ENCODE measurements around the gene EIF4G3. TPM values are rescaled to one million over a fixed set of nuclear protein-coding genes. Genes with fewer than 3 reads are reported as not detected.
"Not testable (repeated sequence)": the region's sequence is repeated elsewhere in the genome, so short reads cannot be mapped to it uniquely, and the experiment has no call there.

Gene EIF4G3
- total RNA-seq: 10 to 100 TPM; 34.9 to 35.8 TPM

GRCh38 chr1:21176586-21177555 lies at the start of gene EIF4G3:
TSS of gene EIF4G3 (minus strand) at chr1:21176897. CDS start at chr1:21002742, 174,155 bp downstream.
- peak; percentile 97 for ATAC-seq (ENCODE audit: low read depth)
- H3K36me3 Mint-ChIP-seq: peaks cover 11% of the 10 kb centered on the region
- peaks cover 21% of the 10 kb centered on the region for H3K4me1 Mint-ChIP-seq

GRCh38 chr1:21225065-21225464 lies 48.4 kb upstream of the EIF4G3 start:
- Mint-ChIP-seq H3K27ac (no peak overlapping the region), H3K9me3 (no peaks in the 10 kb centered on the region), H3K36me3 (peaks cover 23% of the 10 kb centered on the region), H3K4me3 (no peak overlapping the region), H3K4me1 (no peaks in the 10 kb centered on the region), H3K27me3 (no peaks in the 10 kb centered on the region)
- POLR2A ChIA-PET: no interaction called here
- ATAC-seq (ENCODE audit: low read depth) (no peak), DNase-seq (no peak)

More at GRCh38 chr1:21176586-21177555, at the start of gene EIF4G3:
- DNase-seq: peak; percentile 99
- H3K4me3 Mint-ChIP-seq: peak within 1 kb of the TSS; percentile 91
- H3K9me3 Mint-ChIP-seq: no peaks in the 10 kb centered on the region
- peak within 1 kb of the TSS; percentile 89 for H3K27ac Mint-ChIP-seq
- H3K27me3 Mint-ChIP-seq: peaks cover 7% of the 10 kb centered on the region
- POLR2A ChIA-PET: interaction anchor here (2.2 kb wide), 1 partner anchor 390 kb away, joined by 9 read pairs; the partner anchor contains the start of gene HP1BP3

- POLR2A ChIA-PET: no interaction called here
- H3K36me3 Mint-ChIP-seq: peaks cover 19% of the 10 kb centered on the region
- no peak for ATAC-seq (ENCODE audit: low read depth)
- no peaks in the 10 kb centered on the region for H3K4me1 Mint-ChIP-seq
- no peak overlapping the region for H3K27ac Mint-ChIP-seq
- no peaks in the 10 kb centered on the region for H3K27me3 Mint-ChIP-seq
- no peak overlapping the region for H3K4me3 Mint-ChIP-seq
- no peaks in the 10 kb centered on the region for H3K9me3 Mint-ChIP-seq
- no peak for DNase-seq
These were observed 44.1 kb upstream of the EIF4G3 start for GRCh38 chr1:21220815-21221214.

- H3K36me3 Mint-ChIP-seq: peaks cover 14% of the 10 kb centered on the region
- no peak overlapping the region for H3K27ac Mint-ChIP-seq
- POLR2A ChIA-PET: no interaction called here
- no peaks in the 10 kb centered on the region for H3K27me3 Mint-ChIP-seq
- ATAC-seq (ENCODE audit: low read depth): no peak
- no peak for DNase-seq
- no peak overlapping the region for H3K4me3 Mint-ChIP-seq
- H3K9me3 Mint-ChIP-seq: no peaks in the 10 kb centered on the region
- no peaks in the 10 kb centered on the region for H3K4me1 Mint-ChIP-seq
These were observed 43.0 kb upstream of the EIF4G3 start for GRCh38 chr1:21219674-21220073.

GRCh38 chr1:21217812-21218596 lies 41.3 kb upstream of the EIF4G3 start:
- POLR2A ChIA-PET: no interaction called here
- Mint-ChIP-seq H3K9me3 (no peaks in the 10 kb centered on the region), H3K36me3 (peaks cover 7% of the 10 kb centered on the region), H3K27ac (no peak overlapping the region), H3K4me3 (no peak overlapping the region), H3K4me1 (no peaks in the 10 kb centered on the region), H3K27me3 (no peaks in the 10 kb centered on the region)
- DNase-seq (peak; percentile 65), ATAC-seq (ENCODE audit: low read depth) (peak; percentile 16)

- POLR2A ChIA-PET: no interaction called here
- Mint-ChIP-seq H3K27ac (no peak overlapping the region), H3K27me3 (no peaks in the 10 kb centered on the region)
These were observed 40.4 kb upstream of the EIF4G3 start for GRCh38 chr1:21216835-21217811.

GRCh38 chr1:21212126-21212525 lies 35.4 kb upstream of the EIF4G3 start:
- no peaks in the 10 kb centered on the region for H3K4me1 Mint-ChIP-seq
- POLR2A ChIA-PET: no interaction called here
- H3K27ac Mint-ChIP-seq: no peak overlapping the region
- ATAC-seq (ENCODE audit: low read depth): no peak
- H3K27me3 Mint-ChIP-seq: peaks cover 2% of the 10 kb centered on the region
- H3K9me3 Mint-ChIP-seq: no peaks in the 10 kb centered on the region
- no peaks in the 10 kb centered on the region for H3K36me3 Mint-ChIP-seq
- DNase-seq: no peak
- no peak overlapping the region for H3K4me3 Mint-ChIP-seq

More at GRCh38 chr1:21216835-21217811, 40.4 kb upstream of the EIF4G3 start:
- H3K9me3 Mint-ChIP-seq: no peaks in the 10 kb centered on the region
- H3K4me3 Mint-ChIP-seq: no peak overlapping the region
- DNase-seq: peak; percentile 70
- H3K4me1 Mint-ChIP-seq: no peaks in the 10 kb centered on the region
- ATAC-seq (ENCODE audit: low read depth): peak; percentile 44
- H3K36me3 Mint-ChIP-seq: peaks cover 6% of the 10 kb centered on the region

GRCh38 chr1:21208137-21208700 lies 31.5 kb upstream of the EIF4G3 start:
- H3K36me3 Mint-ChIP-seq; POLR2A ChIA-PET; DNase-seq; H3K4me1 Mint-ChIP-seq; ATAC-seq (ENCODE audit: low read depth); H3K27me3 Mint-ChIP-seq; H3K27ac Mint-ChIP-seq; H3K4me3 Mint-ChIP-seq; H3K9me3 Mint-ChIP-seq: not testable (repeated sequence)

GRCh38 chr1:21206117-21206516 lies 29.4 kb upstream of the EIF4G3 start:
- DNase-seq (no peak), ATAC-seq (ENCODE audit: low read depth) (no peak)
- H3K9me3 Mint-ChIP-seq: no peaks in the 10 kb centered on the region
- H3K4me3 Mint-ChIP-seq: no peak overlapping the region
- H3K36me3 Mint-ChIP-seq: no peaks in the 10 kb centered on the region
- POLR2A ChIA-PET: no interaction called here
- no peaks in the 10 kb centered on the region for H3K4me1 Mint-ChIP-seq
- H3K27me3 Mint-ChIP-seq: peaks cover 2% of the 10 kb centered on the region
- no peak overlapping the region for H3K27ac Mint-ChIP-seq

- DNase-seq: no peak
- H3K4me1 Mint-ChIP-seq: no peaks in the 10 kb centered on the region
- H3K27ac Mint-ChIP-seq: no peak overlapping the region
- H3K4me3 Mint-ChIP-seq: no peak overlapping the region
- POLR2A ChIA-PET: interaction anchor here (0.6 kb wide), 1 partner anchor 18 kb away, joined by 4 read pairs; no protein-coding TSS in a partner anchor
- no peaks in the 10 kb centered on the region for H3K36me3 Mint-ChIP-seq
- H3K9me3 Mint-ChIP-seq: no peaks in the 10 kb centered on the region
- ATAC-seq (ENCODE audit: low read depth): no peak
- peaks cover 2% of the 10 kb centered on the region for H3K27me3 Mint-ChIP-seq
These were observed 28.7 kb upstream of the EIF4G3 start for GRCh38 chr1:21205416-21205815.

- Mint-ChIP-seq H3K27ac (no peak overlapping the region), H3K9me3 (no peaks in the 10 kb centered on the region), H3K36me3 (no peaks in the 10 kb centered on the region), H3K4me3 (no peak overlapping the region), H3K4me1 (no peaks in the 10 kb centered on the region), H3K27me3 (peaks cover 9% of the 10 kb centered on the region)
- POLR2A ChIA-PET: interaction anchor here (0.8 kb wide), 1 partner anchor 505 kb away, joined by 3 read pairs; no protein-coding TSS in a partner anchor
- ATAC-seq (ENCODE audit: low read depth) (no peak), DNase-seq (no peak)
These were observed 25.0 kb upstream of the EIF4G3 start for GRCh38 chr1:21201650-21202049.

- ATAC-seq (ENCODE audit: low read depth); H3K36me3 Mint-ChIP-seq; H3K9me3 Mint-ChIP-seq; H3K27me3 Mint-ChIP-seq; POLR2A ChIA-PET; H3K27ac Mint-ChIP-seq; H3K4me3 Mint-ChIP-seq; DNase-seq; H3K4me1 Mint-ChIP-seq: not testable (repeated sequence)
These were observed 24.5 kb upstream of the EIF4G3 start for GRCh38 chr1:21201238-21201637.

Data from activated naive CD8-positive, alpha-beta T cell treated with anti-CD3 and anti-CD28 coated beads, Interleukin-2, amount 10 ng/mL, durations not matched to agents 7 days and 5 days (primary cell).